Placental epithelial cell (primary cell): ENCODE results near the gene UTF1. TPM values are rescaled to one million over a fixed set of nuclear protein-coding genes. Genes with fewer than 3 reads are reported as not detected.

Experiments used
- total RNA-seq: library from RNA; depleted of rRNA; stranded (reverse); fragments of >200 nt; gene quantifications from 2 replicates; pipeline ENCODE4 v1.2.3, GENCODE V29; 2012

UTF1 gene
- total RNA-seq = not detected in 2 replicates

GRCh38 chr10:133230044-133230361 lies at the start of gene UTF1:
TSS of gene UTF1 (plus strand) at chr10:133230217. CDS start at chr10:133230289, 72 bp downstream.

GRCh38 chr10:133237588-133238465 lies 7.8 kb downstream of the UTF1 start, which contains the start of gene VENTX:
TSS of gene VENTX (plus strand) at chr10:133237855. CDS start at chr10:133237915, 60 bp downstream.

GRCh38 chr10:133276435-133277201 lies 46.6 kb downstream of the UTF1 start, which contains the start of gene ADAM8:
TSS of gene ADAM8 (minus strand) at chr10:133276868. CDS start at chr10:133276817, 51 bp downstream.

Other genes with a start within 250 kb of the UTF1 start
- not detected in 2 replicates for gene ADGRA1, start 142.3 kb upstream of the UTF1 start, total RNA-seq
- 1.6 TPM in 1 of 2 replicates, not detected in the other for gene KNDC1, start 70.0 kb upstream of the UTF1 start, total RNA-seq
- not detected in 2 replicates for gene VENTX, start 7.6 kb downstream of the UTF1 start, total RNA-seq
- gene ADAM8, start 46.7 kb downstream of the UTF1 start, total RNA-seq = 1.2 and 1.6 TPM in 2 replicates
- gene TUBGCP2, start 78.7 kb downstream of the UTF1 start, total RNA-seq = 54.2 and 72.9 TPM in 2 replicates
- 13.7 and 29.5 TPM in 2 replicates for gene ZNF511, start 78.7 kb downstream of the UTF1 start, total RNA-seq
- gene CALY, start 106.7 kb downstream of the UTF1 start, total RNA-seq = not detected in 2 replicates
- not detected in 2 replicates for gene PRAP1, start 117.2 kb downstream of the UTF1 start, total RNA-seq
- gene FUOM, start 127.8 kb downstream of the UTF1 start, total RNA-seq = 4.4 and 9.8 TPM in 2 replicates
- gene ECHS1, start 143.1 kb downstream of the UTF1 start, total RNA-seq = 47.1 and 60.1 TPM in 2 replicates
- gene PAOX, start 149.0 kb downstream of the UTF1 start, total RNA-seq = 6.7 and 8.0 TPM in 2 replicates
- gene MTG1, start 163.9 kb downstream of the UTF1 start, total RNA-seq = 37.6 and 38.5 TPM in 2 replicates
- gene SPRN, start 194.4 kb downstream of the UTF1 start, total RNA-seq = not detected in 2 replicates
- gene SCART1, start 223.7 kb downstream of the UTF1 start, total RNA-seq = 2.0 and 4.7 TPM in 2 replicates